Inflammatory macrophage treated with lipopolysaccharide for 1 hour (primary cell): ENCODE results near the gene PLCH1.
A peak's percentile ranks its signal among the peaks of the same experiment; 100 is the strongest.

Experiments
- DNase-seq, 2 donors: peaks; one replicate each; pipeline ENCODE4 v3.0.0-alpha.2; 2020 to 2022

The PLCH1 gene

GRCh38 chr3:155604126-155604525 is 140.7 kb downstream of the PLCH1 start:
- DNase-seq, result no peak

DNA sequence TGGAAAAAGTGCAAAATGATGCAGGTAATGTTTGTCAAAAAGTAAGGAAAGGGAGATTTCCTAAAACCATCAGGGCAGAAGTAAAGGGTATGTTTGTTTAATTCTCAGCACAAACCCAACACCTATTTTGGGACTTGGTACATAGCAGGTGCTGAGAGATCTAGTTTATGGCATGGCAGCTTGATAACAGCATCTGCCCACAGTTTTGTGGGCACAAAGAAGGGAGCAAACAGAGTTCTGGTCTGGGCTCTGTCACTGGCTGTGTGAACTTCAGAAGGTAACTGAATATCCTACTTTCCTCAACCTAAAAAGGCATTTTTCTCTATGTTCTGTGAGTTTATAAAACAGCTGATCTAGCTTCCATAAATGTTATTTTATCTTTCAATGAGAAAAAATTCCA is 141.6 kb downstream of the PLCH1 start:
- DNase-seq, result no peak

GRCh38 chr3:155602307-155602706 is 142.6 kb downstream of the PLCH1 start:
- DNase-seq, result no peak

GRCh38 chr3:155598671-155599070 is 146.2 kb downstream of the PLCH1 start:
- no peak for DNase-seq

- DNase-seq, result no peak
These were observed 148.3 kb downstream of the PLCH1 start for GRCh38 chr3:155596615-155597014.

GRCh38 chr3:155595371-155595770 is 149.5 kb downstream of the PLCH1 start:
- DNase-seq, result no peak

GRCh38 chr3:155594526-155595187 is 150.2 kb downstream of the PLCH1 start:
- DNase-seq, result no peak

- DNase-seq, result no peak
These were observed 157.3 kb downstream of the PLCH1 start for GRCh38 chr3:155587581-155587980.

DNA sequence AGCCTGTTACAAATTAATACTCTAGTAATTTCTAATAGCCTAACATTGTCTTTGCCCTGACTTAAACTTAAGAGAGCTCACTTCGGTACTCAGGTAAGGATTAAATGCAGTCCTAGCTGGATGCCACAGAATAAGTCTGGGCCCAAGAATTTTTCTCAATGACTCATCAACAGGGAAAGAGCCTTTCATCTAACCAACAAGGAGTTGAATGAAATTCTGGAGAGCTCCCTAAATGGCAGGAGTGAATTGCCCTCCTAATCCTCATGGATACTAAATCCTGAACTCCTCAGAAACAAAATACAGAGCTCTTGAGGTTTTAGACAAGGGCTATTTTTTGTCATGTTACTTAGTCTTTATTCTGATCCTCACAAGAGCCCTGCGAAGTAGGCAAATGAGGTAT is 159.5 kb downstream of the PLCH1 start:
- no peak for DNase-seq

GRCh38 chr3:155581579-155581978 is 163.3 kb downstream of the PLCH1 start:
- peak; percentile 39 to 58 for DNase-seq

DNA sequence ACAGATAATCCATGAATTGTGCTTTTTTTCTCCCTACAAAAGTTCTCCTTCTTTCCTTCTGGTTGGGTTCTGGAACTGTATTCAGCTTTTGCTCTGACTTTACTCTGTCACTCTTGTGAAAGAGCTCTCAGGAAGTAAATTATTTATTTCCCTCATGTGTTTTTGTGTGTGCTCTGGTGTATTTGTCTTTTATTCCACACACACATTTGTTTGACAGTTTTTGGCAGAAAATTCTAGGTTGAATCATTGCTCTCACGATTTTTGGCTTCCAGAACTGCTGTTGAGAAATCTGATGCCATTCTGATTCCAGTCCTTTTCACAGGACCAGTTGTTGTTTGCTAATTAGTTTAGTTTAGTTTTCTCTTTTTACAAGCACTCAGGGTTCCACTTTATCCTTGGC is 172.8 kb downstream of the PLCH1 start:
- no peak for DNase-seq

DNA sequence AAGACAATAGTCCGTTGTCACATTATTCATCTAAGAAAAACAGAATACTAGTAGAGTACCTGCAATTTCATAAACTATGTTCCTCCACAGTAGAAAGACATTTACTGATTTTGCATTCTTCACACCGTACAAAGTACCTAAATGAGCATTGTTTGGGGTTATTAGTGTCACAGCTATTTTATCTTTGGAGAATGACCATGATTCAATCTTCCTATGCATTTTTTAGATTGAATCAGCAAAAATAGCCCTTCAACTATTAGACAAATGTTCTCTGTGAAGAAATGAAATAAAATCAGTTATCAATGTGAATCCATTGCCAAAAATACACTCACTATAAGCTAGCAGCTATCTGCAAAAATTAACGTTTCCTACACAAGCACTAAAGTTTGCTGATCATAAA is 176.6 kb downstream of the PLCH1 start:
- no peak for DNase-seq

DNA sequence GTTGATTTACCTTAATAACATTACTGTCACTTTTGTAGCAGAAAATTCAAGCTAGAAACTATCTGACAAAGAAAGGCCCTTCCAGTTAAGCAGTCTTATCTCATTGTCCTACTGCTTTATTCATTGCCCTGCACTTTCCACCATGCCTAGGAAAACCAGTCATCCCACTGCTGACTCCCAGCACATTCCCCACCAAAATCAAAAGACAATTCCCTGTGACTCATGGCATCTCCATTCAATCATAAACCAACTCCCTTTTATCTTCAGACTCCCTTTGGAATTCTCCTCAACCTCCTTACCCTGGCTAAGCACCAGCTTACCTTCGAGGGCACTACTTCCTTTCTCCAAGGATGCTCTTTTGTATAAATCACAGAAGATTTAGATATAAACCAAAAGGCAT is 184.3 kb downstream of the PLCH1 start:
- no peak for DNase-seq

DNA sequence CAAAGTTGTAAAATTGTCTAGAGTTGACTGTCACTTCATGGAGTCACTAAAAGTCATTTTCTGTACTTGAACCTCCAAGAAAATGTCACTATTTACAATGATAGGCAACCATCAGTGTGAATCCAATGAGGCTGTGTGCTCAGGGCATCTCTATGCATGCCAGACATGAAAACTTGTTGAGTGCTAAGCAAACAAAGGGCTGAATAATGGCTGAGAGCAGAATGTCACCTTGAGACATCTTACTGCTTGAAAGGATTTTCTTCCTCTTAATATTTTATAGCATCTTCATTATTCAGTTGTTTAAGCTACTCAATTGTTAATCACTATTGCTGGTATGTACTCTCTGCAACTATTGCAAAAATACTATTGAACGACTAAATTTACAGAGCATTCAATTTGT is 184.7 kb downstream of the PLCH1 start:
- no peak for DNase-seq

DNA sequence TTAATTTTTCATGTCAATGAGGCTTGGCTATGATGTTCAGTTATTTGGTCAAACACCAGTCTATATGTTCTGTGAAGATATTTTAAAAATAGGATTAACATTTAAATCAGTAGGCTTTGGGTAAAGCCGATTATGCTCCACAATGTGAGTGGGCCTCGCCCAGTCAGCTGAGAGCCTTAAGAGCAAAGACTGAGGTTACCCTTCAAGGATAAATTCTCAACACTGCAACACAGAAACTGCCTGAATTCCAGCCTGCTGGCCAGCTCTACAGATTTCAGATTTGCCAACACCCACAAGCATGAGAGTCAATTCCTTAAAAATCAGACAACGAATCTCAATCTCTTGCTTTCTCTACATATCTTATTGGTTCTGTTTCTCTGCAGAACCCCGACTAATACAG is 188.3 kb downstream of the PLCH1 start:
- no peak for DNase-seq

DNA sequence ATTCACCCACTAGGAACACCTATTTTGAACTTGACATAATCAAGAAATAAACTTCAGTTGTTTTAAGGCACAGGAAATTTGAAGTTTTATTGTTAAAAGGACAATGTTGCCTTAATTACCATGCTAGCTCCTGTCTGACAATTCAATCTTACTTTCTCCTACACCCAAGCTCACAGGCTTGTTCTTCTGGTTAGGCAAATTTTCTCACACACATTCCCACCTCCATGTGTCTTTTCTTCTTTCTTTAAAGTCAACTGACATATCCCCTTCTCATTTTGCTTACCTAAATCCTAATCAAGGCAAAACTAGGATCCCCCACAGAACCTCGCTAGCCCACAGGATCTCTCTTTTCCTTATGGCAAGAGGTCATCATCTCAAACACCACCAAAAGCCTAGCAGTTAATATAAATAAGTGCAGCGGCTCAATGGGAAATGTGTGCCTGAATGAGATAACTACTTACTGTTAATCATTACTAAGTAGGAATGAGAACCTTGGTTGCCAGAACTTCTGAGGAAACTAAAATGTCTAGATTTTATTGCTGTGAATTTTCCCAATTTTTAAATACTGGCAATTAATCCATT is 189.3 kb downstream of the PLCH1 start:
- no peak for DNase-seq

- DNase-seq, result no peak
These were observed 190.0 kb downstream of the PLCH1 start for GRCh38 chr3:155554777-155555451.

- DNase-seq, result no peak
These were observed 191.1 kb downstream of the PLCH1 start for GRCh38 chr3:155553780-155554179.

DNA sequence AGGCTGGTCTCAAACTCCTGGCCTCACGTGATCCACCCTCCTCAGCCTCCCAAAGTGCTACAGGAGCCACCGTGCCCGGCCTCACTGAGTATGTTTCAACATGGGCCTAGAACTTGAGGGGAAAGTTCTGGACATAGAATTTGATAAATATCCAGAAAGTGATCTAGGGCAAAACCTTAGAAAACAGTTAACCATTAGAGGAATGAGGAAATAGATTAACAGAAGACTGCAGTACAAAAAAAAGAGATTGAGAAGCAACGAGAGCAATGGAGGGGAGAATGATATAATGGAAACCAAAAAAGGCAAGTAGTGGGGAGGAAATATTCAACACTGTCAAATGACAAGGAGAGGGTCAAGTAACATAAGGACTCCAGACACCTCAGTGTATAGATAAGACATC is 191.5 kb downstream of the PLCH1 start:
- no peak for DNase-seq

- DNase-seq, result no peak
These were observed 194.5 kb downstream of the PLCH1 start for GRCh38 chr3:155550391-155550790.

DNA sequence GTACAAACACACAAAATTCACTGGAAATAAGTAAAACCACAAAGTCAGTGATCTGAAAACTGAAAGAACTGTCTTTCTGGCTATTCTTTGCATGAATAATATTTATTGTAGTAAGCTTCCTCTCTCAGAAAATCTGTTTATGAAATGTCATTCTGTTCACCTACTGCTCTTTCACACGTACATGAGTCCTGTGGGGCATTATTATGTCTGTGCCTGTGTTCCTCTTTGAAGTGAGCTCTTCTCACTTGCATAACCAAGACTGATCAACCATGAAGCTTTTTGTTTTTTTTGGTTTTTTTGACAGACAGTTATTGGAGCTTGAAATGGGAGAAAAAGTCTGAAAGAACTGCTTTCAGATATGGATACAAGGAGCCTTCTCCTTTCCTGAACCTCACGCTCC is 195.8 kb downstream of the PLCH1 start:
- no peak for DNase-seq

- no peak for DNase-seq
These were observed 196.7 kb downstream of the PLCH1 start for GRCh38 chr3:155548195-155548594.

DNA sequence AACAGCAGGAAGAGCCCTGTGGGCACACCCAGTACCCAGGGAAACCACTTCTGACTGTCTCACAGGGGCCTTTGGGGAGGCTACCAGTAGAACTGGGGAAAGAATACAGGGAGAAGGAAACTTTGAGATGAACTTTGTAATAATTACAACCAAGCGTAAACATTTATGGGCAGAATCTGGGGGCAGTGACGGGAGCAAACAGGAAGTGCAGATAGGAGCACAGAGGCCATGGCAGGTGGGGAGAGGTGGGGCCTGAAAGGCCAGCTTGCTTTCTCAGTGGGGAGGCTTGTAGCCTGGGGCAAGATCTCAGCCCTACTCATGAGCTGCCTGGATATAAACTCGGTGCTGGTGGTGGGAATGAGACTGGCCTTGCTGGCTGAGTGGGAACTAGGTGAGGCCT is 209.8 kb downstream of the PLCH1 start:
- DNase-seq, result no peak

- no peak for DNase-seq
These were observed 216.3 kb downstream of the PLCH1 start for GRCh38 chr3:155528579-155528978.
